NT2/D1 (cell line): Measurements from ENCODE around the gene RBMS3.

Source experiments
- SUZ12 ChIP-seq: IDR thresholded peaks from 2 replicates; pipeline ENCODE4 v1.6.1; 2011; ENCODE audit not compliant: insufficient read length, insufficient read depth; ENCODE audit errors: extremely low read depth
- YY1 ChIP-seq: IDR thresholded peaks from 2 replicates; pipeline ENCODE4 v1.6.1; 2011; ENCODE audit not compliant: insufficient read length, insufficient read depth
- ZNF274 ChIP-seq: IDR thresholded peaks from 2 replicates; pipeline ENCODE4 v1.6.1; 2011; ENCODE audit warnings: mild to moderate bottlenecking, low read depth, low read length

DNA sequence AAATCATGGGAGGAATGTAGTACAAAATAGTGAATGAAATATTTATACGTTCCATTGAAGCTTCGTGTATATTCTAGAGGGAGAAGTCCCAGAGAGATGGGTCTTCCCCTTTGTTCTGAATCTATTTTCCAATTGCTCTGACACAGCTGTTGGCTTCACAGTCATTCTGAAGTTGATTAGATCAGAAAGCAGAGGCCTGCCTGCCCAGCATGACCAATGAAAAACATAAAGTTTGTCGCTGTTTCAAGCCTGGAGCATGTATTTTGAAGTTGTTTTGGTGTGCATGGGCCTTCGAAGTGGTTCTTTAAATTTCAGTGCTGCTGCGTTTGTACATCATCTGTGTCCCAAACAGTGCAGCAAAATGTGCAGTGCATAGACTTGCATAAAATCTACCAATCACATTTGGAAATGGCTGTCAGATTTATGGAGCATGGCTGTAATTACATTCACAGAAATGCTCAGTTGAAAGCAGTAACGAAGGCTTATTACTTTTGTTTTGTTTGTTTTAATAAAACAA lies 31.0 kb upstream of the RBMS3 start:
- TF ChIP-seq ZNF274 (no peak), YY1 (no peak), SUZ12 (no peak)
